ENCODE data around the gene CLIC5. TPM values are rescaled to one million over a fixed set of nuclear protein-coding genes. Genes with fewer than 3 reads are reported as not detected.
A peak's percentile ranks its signal among the peaks of the same experiment; 100 is the strongest.

The CLIC5 gene
- polyA plus RNA-seq, 1 donor = 111 TPM

GRCh38 chr6:46017726-46018125, 2.1 kb upstream of the CLIC5 start:
- no peak for DNase-seq
- no peaks in the 10 kb centered on the region for H3K36me3 ChIP-seq (ENCODE audit: control insufficient read depth, insufficient read depth, low read length)
- no CpG with 5 or more reads among the region's 2 CpGs for WGBS (ENCODE audit: insufficient coverage, low lambda C conversion rate)
- H3K27me3 ChIP-seq (ENCODE audit: control insufficient read depth, insufficient read depth, low read length) = peaks cover 11% of the 10 kb centered on the region
- H3K9me3 ChIP-seq (ENCODE audit: control insufficient read depth, low read depth, low read length) = no peaks in the 10 kb centered on the region
- peaks cover 22% of the 10 kb centered on the region for H3K4me1 ChIP-seq (ENCODE audit: control insufficient read depth, insufficient read depth, low read length)
- H3K4me3 ChIP-seq (ENCODE audit: low read length) = no peak overlapping the region
- no peak overlapping the region for H3K27ac ChIP-seq (ENCODE audit: low read length)

DNA sequence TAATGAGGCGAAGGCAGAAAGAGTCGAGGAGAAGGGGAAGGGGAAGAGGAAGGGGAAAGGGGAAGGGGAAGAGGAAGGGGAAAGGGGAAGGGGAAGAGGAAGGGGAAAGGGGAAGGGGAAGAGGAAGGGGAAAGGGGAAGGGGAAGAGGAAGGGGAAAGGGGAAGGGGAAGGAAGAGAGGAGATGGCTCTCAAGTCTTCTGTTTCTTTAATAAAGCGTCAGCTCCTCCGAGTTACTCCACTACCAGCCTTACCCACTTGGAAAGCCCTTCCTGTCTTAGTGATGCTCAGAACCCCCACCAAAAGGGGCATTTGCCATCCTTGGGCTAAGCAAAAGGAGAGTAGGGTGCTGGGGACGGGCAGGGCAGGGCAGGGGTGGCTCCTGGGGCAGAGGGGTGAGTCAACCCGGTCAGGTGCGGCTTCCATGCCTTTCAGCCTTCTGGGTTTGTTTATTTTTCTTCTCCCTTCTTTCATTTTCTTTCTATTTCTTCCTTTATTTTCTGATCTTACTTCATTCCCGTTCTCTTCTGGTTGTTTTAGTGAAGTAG, 476 bp upstream of the CLIC5 start:
- no peak overlapping the region for H3K27ac ChIP-seq (ENCODE audit: low read length)

GRCh38 chr6:46014511-46015118, 1.0 kb downstream of the CLIC5 start:
- DNase-seq = peak in 1 of 2 donors; percentile 60

More for the DNA sequence above, 476 bp upstream of the CLIC5 start:
- peak overlapping the region; percentile 58 for H3K4me3 ChIP-seq (ENCODE audit: low read length)
- H3K9me3 ChIP-seq (ENCODE audit: control insufficient read depth, low read depth, low read length) = no peaks in the 10 kb centered on the region
- H3K4me1 ChIP-seq (ENCODE audit: control insufficient read depth, insufficient read depth, low read length) = peaks cover 29% of the 10 kb centered on the region
- DNase-seq = no peak
- H3K36me3 ChIP-seq (ENCODE audit: control insufficient read depth, insufficient read depth, low read length) = no peaks in the 10 kb centered on the region
- peaks cover 11% of the 10 kb centered on the region for H3K27me3 ChIP-seq (ENCODE audit: control insufficient read depth, insufficient read depth, low read length)
- 60% methylated on average over 2 of the region's 8 CpGs for WGBS (ENCODE audit: insufficient coverage, low lambda C conversion rate)

DNA sequence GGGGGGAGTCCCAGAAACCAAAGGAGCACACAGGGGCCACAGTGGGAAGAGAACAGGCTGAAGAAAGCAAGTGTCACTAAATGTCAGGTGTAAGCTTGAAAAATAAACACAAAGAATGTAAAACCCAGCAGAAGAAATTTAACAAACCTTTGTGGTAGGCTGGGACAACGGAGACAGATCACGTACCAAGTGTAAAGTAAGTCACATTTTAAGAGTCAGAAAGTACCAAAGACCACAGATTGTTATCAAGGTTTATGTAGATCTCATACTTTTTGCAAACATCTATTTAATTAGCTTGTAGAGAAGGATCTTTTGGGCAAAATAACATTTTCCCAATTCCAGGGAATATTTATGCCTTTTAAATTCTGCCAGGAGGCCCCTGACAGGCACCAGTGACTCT, 1.6 kb downstream of the CLIC5 start:
- Histone ChIP-seq H3K36me3 (ENCODE audit: control insufficient read depth, insufficient read depth, low read length) (peaks cover 4% of the 10 kb centered on the region), H3K27me3 (ENCODE audit: control insufficient read depth, insufficient read depth, low read length) (peaks cover 11% of the 10 kb centered on the region), H3K4me3 (ENCODE audit: low read length) (peak overlapping the region; percentile 58), H3K4me1 (ENCODE audit: control insufficient read depth, insufficient read depth, low read length) (peaks cover 40% of the 10 kb centered on the region), H3K27ac (ENCODE audit: low read length) (peak overlapping the region; percentile 94), H3K9me3 (ENCODE audit: control insufficient read depth, low read depth, low read length) (no peaks in the 10 kb centered on the region)
- peak in 1 of 2 donors; percentile 8 for DNase-seq
- no CpG with 5 or more reads among the region's 2 CpGs for WGBS (ENCODE audit: insufficient coverage, low lambda C conversion rate)

More at GRCh38 chr6:46014511-46015118, 1.0 kb downstream of the CLIC5 start:
- Histone ChIP-seq H3K27me3 (ENCODE audit: control insufficient read depth, insufficient read depth, low read length) (peaks cover 11% of the 10 kb centered on the region), H3K4me3 (ENCODE audit: low read length) (peak overlapping the region; percentile 58), H3K4me1 (ENCODE audit: control insufficient read depth, insufficient read depth, low read length) (peaks cover 40% of the 10 kb centered on the region), H3K27ac (ENCODE audit: low read length) (peak overlapping the region; percentile 94), H3K9me3 (ENCODE audit: control insufficient read depth, low read depth, low read length) (no peaks in the 10 kb centered on the region), H3K36me3 (ENCODE audit: control insufficient read depth, insufficient read depth, low read length) (peaks cover 3% of the 10 kb centered on the region)
- WGBS (ENCODE audit: insufficient coverage, low lambda C conversion rate) = no CpG with 5 or more reads among the region's 21 CpGs

DNA sequence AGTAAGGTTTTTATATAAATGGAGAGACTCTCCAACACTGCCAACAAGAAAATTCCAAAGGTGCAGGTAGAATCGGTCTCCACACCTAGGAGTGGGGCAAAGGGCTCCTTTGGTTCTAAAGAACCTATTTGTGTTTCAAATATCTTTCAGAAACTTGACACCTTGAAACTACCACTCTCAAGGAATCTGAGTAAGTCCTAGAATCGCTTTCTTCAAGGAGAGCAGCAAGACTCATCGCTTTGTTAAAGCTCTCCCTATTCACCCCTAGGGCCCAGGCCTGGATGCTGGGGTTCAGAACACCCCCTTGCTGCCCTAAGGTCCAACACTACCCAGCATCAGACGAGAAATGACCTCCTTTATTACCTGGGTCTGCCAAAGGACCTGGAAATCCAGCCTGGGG, 2.0 kb downstream of the CLIC5 start:
- Histone ChIP-seq H3K4me1 (ENCODE audit: control insufficient read depth, insufficient read depth, low read length) (peaks cover 40% of the 10 kb centered on the region), H3K9me3 (ENCODE audit: control insufficient read depth, low read depth, low read length) (no peaks in the 10 kb centered on the region), H3K27ac (ENCODE audit: low read length) (peak overlapping the region; percentile 94), H3K27me3 (ENCODE audit: control insufficient read depth, insufficient read depth, low read length) (peaks cover 11% of the 10 kb centered on the region), H3K36me3 (ENCODE audit: control insufficient read depth, insufficient read depth, low read length) (peaks cover 4% of the 10 kb centered on the region), H3K4me3 (ENCODE audit: low read length) (no peak overlapping the region)
- WGBS (ENCODE audit: insufficient coverage, low lambda C conversion rate) = no CpG with 5 or more reads among the region's 4 CpGs
- DNase-seq = peak in 1 of 2 donors; percentile 14

GRCh38 chr6:46012834-46013233, 2.8 kb downstream of the CLIC5 start:
- no peak for DNase-seq
- no CpG with 5 or more reads among the region's 1 CpG for WGBS (ENCODE audit: insufficient coverage, low lambda C conversion rate)
- Histone ChIP-seq H3K27ac (ENCODE audit: low read length) (peak overlapping the region; percentile 94), H3K9me3 (ENCODE audit: control insufficient read depth, low read depth, low read length) (no peaks in the 10 kb centered on the region), H3K4me3 (ENCODE audit: low read length) (no peak overlapping the region), H3K4me1 (ENCODE audit: control insufficient read depth, insufficient read depth, low read length) (peaks cover 40% of the 10 kb centered on the region), H3K36me3 (ENCODE audit: control insufficient read depth, insufficient read depth, low read length) (peaks cover 4% of the 10 kb centered on the region), H3K27me3 (ENCODE audit: control insufficient read depth, insufficient read depth, low read length) (peaks cover 11% of the 10 kb centered on the region)

DNA sequence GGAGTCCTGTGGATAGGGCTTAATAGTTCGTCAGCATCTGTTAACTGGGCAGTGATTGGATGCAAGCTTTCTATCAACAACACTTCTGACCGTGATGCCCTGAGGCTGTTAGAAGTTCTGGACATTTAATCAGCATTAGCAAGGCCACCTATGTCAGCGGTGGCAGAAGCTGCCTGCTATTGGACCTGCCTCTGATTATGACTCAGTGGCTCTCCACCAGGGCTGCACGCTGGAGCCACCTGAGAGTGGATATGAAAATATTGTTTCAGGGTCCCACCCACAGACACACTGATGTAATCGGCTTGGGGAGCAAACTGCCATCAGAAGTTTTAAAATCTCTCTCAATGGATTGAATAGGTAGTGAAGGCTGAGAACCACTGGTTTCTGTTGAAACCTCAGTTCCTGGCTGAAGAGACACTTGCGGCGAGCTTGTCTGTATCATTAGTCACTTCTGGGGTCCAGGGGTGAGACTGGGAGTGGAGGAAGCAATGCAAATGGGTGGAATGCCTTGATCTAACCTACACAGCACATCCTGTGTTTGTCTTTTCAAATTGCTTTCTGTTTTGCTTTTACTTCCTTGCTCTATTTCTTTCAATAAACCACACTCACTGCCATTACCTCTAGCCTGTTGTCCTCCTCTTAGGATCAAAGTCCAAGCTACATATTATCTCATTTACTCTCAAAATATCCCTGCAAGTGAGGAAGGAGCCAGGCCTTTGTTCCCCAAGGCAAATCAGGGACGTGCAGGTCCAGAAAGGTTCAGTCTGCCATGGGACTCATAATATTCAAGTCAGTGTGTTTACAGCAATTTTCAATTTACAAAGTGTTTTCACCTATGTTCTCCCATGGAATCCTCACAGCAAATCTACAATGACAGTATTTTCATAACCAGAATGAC, 4.2 kb downstream of the CLIC5 start:
- Histone ChIP-seq H3K36me3 (ENCODE audit: control insufficient read depth, insufficient read depth, low read length) (peaks cover 4% of the 10 kb centered on the region), H3K27me3 (ENCODE audit: control insufficient read depth, insufficient read depth, low read length) (peaks cover 9% of the 10 kb centered on the region), H3K4me1 (ENCODE audit: control insufficient read depth, insufficient read depth, low read length) (peaks cover 37% of the 10 kb centered on the region), H3K4me3 (ENCODE audit: low read length) (no peak overlapping the region), H3K9me3 (ENCODE audit: control insufficient read depth, low read depth, low read length) (no peaks in the 10 kb centered on the region), H3K27ac (ENCODE audit: low read length) (peak overlapping the region; percentile 94)
- DNase-seq = peak; percentile 90 to 96
- no CpG with 5 or more reads among the region's 8 CpGs for WGBS (ENCODE audit: insufficient coverage, low lambda C conversion rate)

GRCh38 chr6:46010771-46011170, 4.9 kb downstream of the CLIC5 start:
- Histone ChIP-seq H3K36me3 (ENCODE audit: control insufficient read depth, insufficient read depth, low read length) (peaks cover 4% of the 10 kb centered on the region), H3K27ac (ENCODE audit: low read length) (peak overlapping the region; percentile 94), H3K4me3 (ENCODE audit: low read length) (no peak overlapping the region), H3K4me1 (ENCODE audit: control insufficient read depth, insufficient read depth, low read length) (peaks cover 34% of the 10 kb centered on the region), H3K9me3 (ENCODE audit: control insufficient read depth, low read depth, low read length) (no peaks in the 10 kb centered on the region), H3K27me3 (ENCODE audit: control insufficient read depth, insufficient read depth, low read length) (peaks cover 5% of the 10 kb centered on the region)
- WGBS (ENCODE audit: insufficient coverage, low lambda C conversion rate) = 100% methylated on average over 1 of the region's 5 CpGs
- peak in 1 of 2 donors; percentile 23 for DNase-seq

DNA sequence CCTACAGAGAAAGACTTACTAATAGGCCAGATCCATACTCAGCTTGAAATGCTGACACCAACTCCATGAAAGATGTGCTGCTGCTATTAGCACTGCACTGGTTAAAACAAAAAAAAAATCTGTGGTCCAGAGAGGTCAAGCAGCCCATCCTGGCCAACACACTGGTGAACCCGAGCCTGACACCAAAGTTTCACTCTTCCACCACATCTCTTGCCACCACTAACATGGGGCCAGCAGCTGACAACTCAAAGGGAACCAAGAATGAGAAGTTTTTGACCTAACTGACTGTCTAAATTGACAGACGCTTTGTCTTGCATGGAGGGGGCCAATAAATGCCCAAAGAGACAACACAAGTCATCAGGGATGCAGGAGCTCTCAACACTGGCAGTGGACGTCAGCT, 5.4 kb downstream of the CLIC5 start:
- Histone ChIP-seq H3K4me3 (ENCODE audit: low read length) (no peak overlapping the region), H3K27ac (ENCODE audit: low read length) (peak overlapping the region; percentile 94), H3K4me1 (ENCODE audit: control insufficient read depth, insufficient read depth, low read length) (peaks cover 34% of the 10 kb centered on the region), H3K9me3 (ENCODE audit: control insufficient read depth, low read depth, low read length) (no peaks in the 10 kb centered on the region), H3K27me3 (ENCODE audit: control insufficient read depth, insufficient read depth, low read length) (peaks cover under 1% of the 10 kb centered on the region), H3K36me3 (ENCODE audit: control insufficient read depth, insufficient read depth, low read length) (peaks cover 4% of the 10 kb centered on the region)
- DNase-seq = no peak
- no CpG with 5 or more reads among the region's 3 CpGs for whole genome bisulfite sequencing (ENCODE audit: insufficient coverage, low lambda C conversion rate)

DNA sequence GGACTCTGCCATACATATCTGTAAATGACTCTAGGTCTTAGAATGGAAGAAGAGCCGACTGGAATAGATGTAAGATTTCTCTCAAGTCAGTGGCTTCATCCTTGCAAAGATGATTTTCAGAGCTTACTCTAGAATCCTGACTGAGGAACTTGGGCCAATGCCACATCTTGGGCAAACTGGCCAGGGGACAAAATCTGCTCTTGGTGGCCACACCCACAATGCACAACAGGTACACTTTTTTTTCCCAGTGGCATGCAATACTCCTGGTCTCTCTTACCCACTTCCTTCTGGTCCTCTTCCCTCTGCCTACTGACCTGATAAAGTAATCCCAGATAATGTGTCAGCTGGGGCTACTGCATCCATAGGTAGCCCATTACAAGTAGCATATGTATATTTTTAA, 13.4 kb downstream of the CLIC5 start:
- no peak for DNase-seq
- H3K27ac ChIP-seq (ENCODE audit: low read length) = no peak overlapping the region

More for the DNA sequence above, 13.4 kb downstream of the CLIC5 start:
- 100% methylated on average over 1 of the region's 1 CpG for WGBS (ENCODE audit: insufficient coverage, low lambda C conversion rate)
- Histone ChIP-seq H3K36me3 (ENCODE audit: control insufficient read depth, insufficient read depth, low read length) (no peaks in the 10 kb centered on the region), H3K4me1 (ENCODE audit: control insufficient read depth, insufficient read depth, low read length) (no peaks in the 10 kb centered on the region), H3K4me3 (ENCODE audit: low read length) (no peak overlapping the region), H3K27me3 (ENCODE audit: control insufficient read depth, insufficient read depth, low read length) (no peaks in the 10 kb centered on the region), H3K9me3 (ENCODE audit: control insufficient read depth, low read depth, low read length) (no peaks in the 10 kb centered on the region)

Measured in large intestine (tissue), 3 donors.